PC-3 (cell line): ENCODE results near the gene ANO7.

Experiments
- CTCF ChIP-seq: fragments of 300-600 bp; sonication (generic); conservative IDR thresholded peaks from 2 replicates; pipeline ENCODE4 v1.5.1; 2017; ENCODE audit warnings: antibody characterized with exemption, low read depth, mild to moderate bottlenecking, low read length
- EZH2 ChIP-seq: fragments of 300-600 bp; sonication (generic); IDR thresholded peaks from one replicate; pipeline ENCODE4 v1.6.1; 2017; ENCODE audit warnings: antibody characterized with exemption, mild to moderate bottlenecking, low read length; ENCODE audit not compliant: unreplicated experiment
- EZH2phosphoT487 ChIP-seq: fragments of 300-600 bp; sonication (generic); IDR thresholded peaks from 2 replicates; pipeline ENCODE4 v1.6.1; 2018; ENCODE audit warnings: mild to moderate bottlenecking, antibody characterized with exemption, low read length, borderline replicate concordance

GRCh38 chr2:241178961-241179360 is 9.5 kb upstream of the ANO7 start:
- TF ChIP-seq CTCF: no peak
- no peak for TF ChIP-seq EZH2
- TF ChIP-seq EZH2phosphoT487: no peak
